NT2/D1 (cell line): ENCODE data around the gene TMIE.

Experiments
- YY1 ChIP-seq: IDR thresholded peaks from 2 replicates; pipeline ENCODE4 v1.6.1; 2011; ENCODE audit not compliant: insufficient read length, insufficient read depth
- ZNF274 ChIP-seq: IDR thresholded peaks from 2 replicates; pipeline ENCODE4 v1.6.1; 2011; ENCODE audit warnings: mild to moderate bottlenecking, low read depth, low read length

DNA sequence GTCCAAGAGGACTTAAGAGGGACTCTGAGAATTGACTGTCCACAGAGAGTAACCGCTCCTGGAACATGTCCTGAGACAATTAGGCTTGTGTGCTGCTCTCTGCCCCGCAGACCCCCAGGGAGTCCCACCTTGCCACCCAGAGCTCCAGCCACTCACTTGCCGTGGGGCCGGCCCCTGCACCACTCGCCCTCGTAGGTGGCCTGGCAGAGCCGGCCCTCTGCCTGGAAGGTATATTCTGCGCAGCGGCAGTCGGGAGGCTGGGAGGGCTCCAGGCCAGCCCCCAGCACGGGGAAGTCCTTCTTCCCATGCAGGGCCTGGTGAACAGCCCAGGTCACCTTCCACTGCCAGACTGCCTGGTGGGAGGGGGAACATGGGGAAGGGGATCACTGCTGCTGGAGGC is 18.2 kb upstream of the TMIE start:
- TF ChIP-seq ZNF274 (no peak), YY1 (no peak)
